Kidney epithelial cell (primary cell): ENCODE data around the gene FOXO6. TPM values are rescaled to one million over a fixed set of nuclear protein-coding genes. Genes with fewer than 3 reads are reported as not detected.

Experiments
- DNase-seq: peaks from one replicate; pipeline ENCODE4 v3.0.0-alpha.2; 2010; ENCODE audit warnings: low read depth
- H3K27me3 ChIP-seq: 2 replicates; pipeline ENCODE4 v1.6.0; 2011; ENCODE audit warnings: low read length; ENCODE audit not compliant: control insufficient read depth, insufficient read depth
- H3K36me3 ChIP-seq: 2 replicates; pipeline ENCODE4 v1.5.1; 2011; ENCODE audit warnings: low read length; ENCODE audit not compliant: control insufficient read depth, insufficient read depth
- H3K4me3 ChIP-seq: 2 replicates; pipeline ENCODE4 v1.5.1; 2011; ENCODE audit warnings: low read depth, mild to moderate bottlenecking, control low read depth, low read length
- total RNA-seq: library from RNA; depleted of rRNA; stranded (reverse); fragments of >200 nt; gene quantifications from 2 replicates; pipeline ENCODE4 v1.2.3, GENCODE V29; 2015
- TF ChIP-seq, protein P1 (sequence below): IDR thresholded peaks from 2 replicates; pipeline ENCODE4 v1.5.1; 2011; ENCODE audit warnings: mild to moderate bottlenecking, moderate library complexity, low read length, control low read depth, inconsistent platforms; ENCODE audit not compliant: insufficient read depth, poor library complexity, severe bottlenecking

FOXO6 gene
- total RNA-seq, 1 donor from 2014 or later, result 0.67 TPM

DNA sequence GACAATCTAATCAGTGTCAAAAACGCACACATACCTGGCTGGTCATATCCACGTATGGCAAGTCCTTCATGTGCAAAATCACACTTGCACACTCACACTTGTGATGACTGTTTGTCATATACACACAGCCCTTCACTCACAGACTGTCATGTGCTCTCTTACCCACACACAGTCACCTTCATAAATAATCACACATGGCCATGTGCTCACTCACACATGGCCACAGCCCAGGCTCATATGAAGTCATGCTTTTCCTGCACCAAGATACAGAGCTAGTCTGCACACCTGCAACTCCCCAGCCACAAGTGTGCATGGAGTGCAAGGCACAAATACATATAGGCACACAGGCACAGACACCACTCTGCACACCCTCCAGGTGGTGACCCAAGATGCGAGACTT lies 45.4 kb upstream of the FOXO6 start:
- Histone ChIP-seq H3K27me3 (peaks cover 2% of the 10 kb centered on the region), H3K36me3 (no peaks in the 10 kb centered on the region), H3K4me3 (no peak overlapping the region)
- no peak for DNase-seq
- TF ChIP-seq, protein P1, sequence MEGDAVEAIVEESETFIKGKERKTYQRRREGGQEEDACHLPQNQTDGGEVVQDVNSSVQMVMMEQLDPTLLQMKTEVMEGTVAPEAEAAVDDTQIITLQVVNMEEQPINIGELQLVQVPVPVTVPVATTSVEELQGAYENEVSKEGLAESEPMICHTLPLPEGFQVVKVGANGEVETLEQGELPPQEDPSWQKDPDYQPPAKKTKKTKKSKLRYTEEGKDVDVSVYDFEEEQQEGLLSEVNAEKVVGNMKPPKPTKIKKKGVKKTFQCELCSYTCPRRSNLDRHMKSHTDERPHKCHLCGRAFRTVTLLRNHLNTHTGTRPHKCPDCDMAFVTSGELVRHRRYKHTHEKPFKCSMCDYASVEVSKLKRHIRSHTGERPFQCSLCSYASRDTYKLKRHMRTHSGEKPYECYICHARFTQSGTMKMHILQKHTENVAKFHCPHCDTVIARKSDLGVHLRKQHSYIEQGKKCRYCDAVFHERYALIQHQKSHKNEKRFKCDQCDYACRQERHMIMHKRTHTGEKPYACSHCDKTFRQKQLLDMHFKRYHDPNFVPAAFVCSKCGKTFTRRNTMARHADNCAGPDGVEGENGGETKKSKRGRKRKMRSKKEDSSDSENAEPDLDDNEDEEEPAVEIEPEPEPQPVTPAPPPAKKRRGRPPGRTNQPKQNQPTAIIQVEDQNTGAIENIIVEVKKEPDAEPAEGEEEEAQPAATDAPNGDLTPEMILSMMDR, result no peak

- H3K4me3 ChIP-seq, result no peak overlapping the region
- no peak for DNase-seq
- TF ChIP-seq, protein P1, result no peak
- peaks cover 2% of the 10 kb centered on the region for H3K27me3 ChIP-seq
- H3K36me3 ChIP-seq, result no peaks in the 10 kb centered on the region
Measured at GRCh38 chr1:41317361-41317760, 43.9 kb upstream of the FOXO6 start.

DNA sequence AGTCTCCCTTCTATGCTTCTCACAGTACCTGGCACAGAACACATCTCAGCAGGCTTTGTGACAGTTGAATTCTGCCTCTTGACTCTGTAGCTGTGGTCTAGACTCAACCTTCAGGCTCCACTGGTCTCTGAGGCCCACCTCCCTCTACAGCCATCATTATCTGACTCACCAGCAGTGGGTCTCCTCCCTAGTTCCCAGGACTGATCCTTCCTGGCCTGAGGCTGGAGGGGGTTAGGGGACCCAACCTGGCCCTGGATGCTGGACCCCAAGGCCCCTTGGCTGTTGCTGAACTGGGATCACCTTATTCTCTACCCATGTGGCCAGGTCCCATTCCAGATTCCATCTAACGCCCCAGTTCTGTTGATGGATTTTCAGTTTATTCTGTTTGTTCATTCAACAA lies 43.1 kb upstream of the FOXO6 start:
- H3K36me3 ChIP-seq, result no peaks in the 10 kb centered on the region
- TF ChIP-seq, protein P1, result no peak
- no peak for DNase-seq
- no peak overlapping the region for H3K4me3 ChIP-seq
- peaks cover 2% of the 10 kb centered on the region for H3K27me3 ChIP-seq

DNA sequence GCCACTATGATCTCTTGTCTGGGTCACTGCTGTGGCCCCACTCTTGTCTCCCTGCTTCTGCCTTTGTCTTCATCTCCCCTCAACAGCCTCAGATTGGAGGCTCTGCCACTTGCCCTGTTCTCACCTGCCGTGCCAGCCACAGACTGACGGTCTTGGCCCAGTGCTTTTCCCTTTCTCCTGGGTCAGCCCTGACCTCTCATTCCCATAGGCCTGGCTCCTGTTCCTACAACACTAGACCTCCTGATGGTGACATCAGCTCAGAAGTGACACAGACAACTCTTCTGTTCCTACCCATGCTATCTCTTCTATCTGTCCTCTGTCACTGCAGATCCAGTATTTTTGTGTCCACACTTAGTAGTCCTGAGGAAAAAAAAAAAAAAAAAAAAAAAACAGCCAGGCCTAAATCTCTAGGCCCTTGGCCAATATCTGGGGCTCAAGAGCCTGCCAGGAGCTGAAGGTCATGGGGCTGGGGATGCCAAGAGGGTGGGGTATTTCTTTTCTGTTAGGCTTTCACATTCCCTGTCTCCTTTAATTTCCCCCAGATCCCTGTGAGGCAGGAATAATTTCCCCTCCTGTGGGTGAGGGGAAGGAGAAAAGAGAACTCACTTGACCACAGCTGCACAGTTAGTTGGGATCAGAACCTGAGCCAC lies 42.0 kb upstream of the FOXO6 start:
- Histone ChIP-seq H3K4me3 (no peak overlapping the region), H3K27me3 (peaks cover 2% of the 10 kb centered on the region), H3K36me3 (no peaks in the 10 kb centered on the region)
- TF ChIP-seq, protein P1, result no peak
- DNase-seq, result no peak

- no peak overlapping the region for H3K4me3 ChIP-seq
- no peak for DNase-seq
- TF ChIP-seq, protein P1, result no peak
Measured at GRCh38 chr1:41319807-41320711, 41.2 kb upstream of the FOXO6 start.

More at GRCh38 chr1:41319807-41320711, 41.2 kb upstream of the FOXO6 start:
- no peaks in the 10 kb centered on the region for H3K36me3 ChIP-seq
- H3K27me3 ChIP-seq, result peaks cover 2% of the 10 kb centered on the region
